Adrenal gland (tissue), 5 donors: ENCODE results near the gene MSANTD2.

Experiments
- POLR2A ChIP-seq, 2 donors: fragments of 450-650 bp; IDR thresholded peaks; one replicate each; pipeline ENCODE4 v1.6.1; 2017; ENCODE audit warnings: antibody characterized with exemption in 2 of 2, mild to moderate bottlenecking in 2 of 2, moderate library complexity in 1 of 2
- TF ChIP-seq, protein P1 (sequence below), 6 experiments: fragments of 450-650 bp in 4 of 6; fragments of 200-600 bp in 2 of 6; sonication (generic) in 1 of 6; IDR thresholded peaks; 1 replicate in 5 of 6; 2 replicates in 1 of 6; pipeline versions ENCODE4 v1.5.1 to v1.8.0; 2016 to 2021; ENCODE audit warnings: antibody characterized with exemption in 6 of 6, mild to moderate bottlenecking in 2 of 6, moderate library complexity in 1 of 6
- donor health status: DM: no; HTN: no; CAD: no.

DNA sequence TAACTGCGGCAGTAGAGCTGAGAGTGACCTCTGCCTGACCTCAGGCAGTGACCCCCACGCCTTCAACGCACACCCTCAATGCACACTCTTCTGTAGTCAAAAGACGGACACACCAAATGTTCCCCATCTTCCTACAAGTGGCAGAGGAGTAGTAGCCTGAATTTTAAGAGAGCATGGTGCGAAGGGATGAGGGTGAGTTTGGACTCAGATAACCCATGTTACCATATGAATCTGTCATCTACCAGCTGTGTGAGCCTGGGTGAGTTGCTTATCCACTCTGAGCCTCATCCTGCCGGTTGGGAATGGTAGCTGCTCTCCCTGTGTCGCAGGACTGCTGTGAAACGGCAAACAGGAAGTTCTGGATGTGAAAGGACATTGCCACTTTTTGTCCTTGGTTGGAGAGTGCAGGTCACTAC, 44.5 kb upstream of the MSANTD2 start:
- TF ChIP-seq, protein P1, sequence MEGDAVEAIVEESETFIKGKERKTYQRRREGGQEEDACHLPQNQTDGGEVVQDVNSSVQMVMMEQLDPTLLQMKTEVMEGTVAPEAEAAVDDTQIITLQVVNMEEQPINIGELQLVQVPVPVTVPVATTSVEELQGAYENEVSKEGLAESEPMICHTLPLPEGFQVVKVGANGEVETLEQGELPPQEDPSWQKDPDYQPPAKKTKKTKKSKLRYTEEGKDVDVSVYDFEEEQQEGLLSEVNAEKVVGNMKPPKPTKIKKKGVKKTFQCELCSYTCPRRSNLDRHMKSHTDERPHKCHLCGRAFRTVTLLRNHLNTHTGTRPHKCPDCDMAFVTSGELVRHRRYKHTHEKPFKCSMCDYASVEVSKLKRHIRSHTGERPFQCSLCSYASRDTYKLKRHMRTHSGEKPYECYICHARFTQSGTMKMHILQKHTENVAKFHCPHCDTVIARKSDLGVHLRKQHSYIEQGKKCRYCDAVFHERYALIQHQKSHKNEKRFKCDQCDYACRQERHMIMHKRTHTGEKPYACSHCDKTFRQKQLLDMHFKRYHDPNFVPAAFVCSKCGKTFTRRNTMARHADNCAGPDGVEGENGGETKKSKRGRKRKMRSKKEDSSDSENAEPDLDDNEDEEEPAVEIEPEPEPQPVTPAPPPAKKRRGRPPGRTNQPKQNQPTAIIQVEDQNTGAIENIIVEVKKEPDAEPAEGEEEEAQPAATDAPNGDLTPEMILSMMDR (IDR thresholded peaks at IDR 0.05), result no peak
- no peak for TF ChIP-seq POLR2A (IDR thresholded peaks at IDR 0.05)
